ENCODE data around the gene PLCL1. TPM values are rescaled to one million over a fixed set of nuclear protein-coding genes. Genes with fewer than 3 reads are reported as not detected.
"Not testable (repeated sequence)": the region's sequence is repeated elsewhere in the genome, so short reads cannot be mapped to it uniquely, and the experiment has no call there.

Gene PLCL1
- total RNA-seq, 2 donors from 2014 or later, result 6.9 to 7.5 TPM

- no peak for DNase-seq (ENCODE audit: low spot score)
- intact Hi-C loops (cut with DNase I), result no loop called here
These were observed 200.8 kb downstream of the PLCL1 start for GRCh38 chr2:198004921-198005829.

- no peak for DNase-seq (ENCODE audit: low spot score)
- intact Hi-C loops (cut with DNase I), result no loop called here
These were observed 202.3 kb downstream of the PLCL1 start for GRCh38 chr2:198006733-198007132.

GRCh38 chr2:198008230-198008629, 203.8 kb downstream of the PLCL1 start:
- DNase-seq (ENCODE audit: low spot score), result no peak
- intact Hi-C loops (cut with DNase I), result no loop called here

GRCh38 chr2:198012025-198012424, 207.6 kb downstream of the PLCL1 start:
- no peak for DNase-seq (ENCODE audit: low spot score)
- intact Hi-C loops (cut with DNase I), result no loop called here

- intact Hi-C loops (cut with DNase I), result no loop called here
- no peak for DNase-seq (ENCODE audit: low spot score)
These were observed 211.8 kb downstream of the PLCL1 start for GRCh38 chr2:198016243-198016642.

- DNase-seq (ENCODE audit: low spot score), result no peak
- intact Hi-C loops (cut with DNase I), result no loop called here
These were observed 212.7 kb downstream of the PLCL1 start for GRCh38 chr2:198017068-198017467.

- intact Hi-C loops (cut with DNase I), result no loop called here
- DNase-seq (ENCODE audit: low spot score), result no peak
These were observed 224.6 kb downstream of the PLCL1 start for GRCh38 chr2:198028955-198029354.

GRCh38 chr2:198029576-198029975, 225.2 kb downstream of the PLCL1 start:
- DNase-seq (ENCODE audit: low spot score); intact Hi-C loops (cut with DNase I): not testable (repeated sequence)

- intact Hi-C loops (cut with DNase I), result no loop called here
- DNase-seq (ENCODE audit: low spot score), result no peak
These were observed 229.2 kb downstream of the PLCL1 start for GRCh38 chr2:198033626-198034025.

- intact Hi-C loops (cut with DNase I), result no loop called here
- DNase-seq (ENCODE audit: low spot score), result no peak
These were observed 231.9 kb downstream of the PLCL1 start for GRCh38 chr2:198036029-198036879.

- DNase-seq (ENCODE audit: low spot score), result no peak
- intact Hi-C loops (cut with DNase I), result loop anchor here in 1 of 2 donors (5.0 kb wide), 1 partner anchor 589 kb away; the partner anchor contains the start of gene COQ10B
These were observed 236.4 kb downstream of the PLCL1 start for GRCh38 chr2:198040835-198041234.

- intact Hi-C loops (cut with DNase I), result loop anchor here in 1 of 2 donors (5.0 kb wide), 1 partner anchor 590 kb away; the partner anchor contains the start of gene COQ10B
- DNase-seq (ENCODE audit: low spot score), result no peak
These were observed 237.8 kb downstream of the PLCL1 start for GRCh38 chr2:198042189-198042588.

- intact Hi-C loops (cut with DNase I), result loop anchor here in 1 of 2 donors (5.0 kb wide), 1 partner anchor 592 kb away; the partner anchor contains the start of gene COQ10B
- DNase-seq (ENCODE audit: low spot score), result no peak
These were observed 240.4 kb downstream of the PLCL1 start for GRCh38 chr2:198044777-198045176.

- DNase-seq (ENCODE audit: low spot score), result no peak
- intact Hi-C loops (cut with DNase I), result no loop called here
These were observed 240.8 kb downstream of the PLCL1 start for GRCh38 chr2:198045227-198045626.

GRCh38 chr2:198052741-198053140, 248.3 kb downstream of the PLCL1 start:
- no peak for DNase-seq (ENCODE audit: low spot score)
- intact Hi-C loops (cut with DNase I), result no loop called here

- intact Hi-C loops (cut with DNase I), result no loop called here
- no peak for DNase-seq (ENCODE audit: low spot score)
These were observed 248.8 kb downstream of the PLCL1 start for GRCh38 chr2:198053148-198053547.

- intact Hi-C loops (cut with DNase I), result no loop called here
- DNase-seq (ENCODE audit: low spot score), result no peak
These were observed 249.4 kb downstream of the PLCL1 start for GRCh38 chr2:198053776-198054175.

- intact Hi-C loops (cut with DNase I), result no loop called here
These were observed 249.9 kb downstream of the PLCL1 start for GRCh38 chr2:198054299-198054698.

GRCh38 chr2:198055716-198056115, 251.3 kb downstream of the PLCL1 start:
- no peak for DNase-seq (ENCODE audit: low spot score)
- intact Hi-C loops (cut with DNase I), result no loop called here

More at GRCh38 chr2:198054299-198054698, 249.9 kb downstream of the PLCL1 start:
- DNase-seq (ENCODE audit: low spot score), result no peak

GRCh38 chr2:198056836-198057235, 252.4 kb downstream of the PLCL1 start:
- DNase-seq (ENCODE audit: low spot score), result no peak
- intact Hi-C loops (cut with DNase I), result no loop called here
